IgD-negative memory B cell (primary cell): ENCODE measurements around the gene DGKD. TPM values are rescaled to one million over a fixed set of nuclear protein-coding genes. Genes with fewer than 3 reads are reported as not detected.

Experiments used
- H3K27ac Mint-ChIP-seq, 3 donors: one replicate each; pipeline ENCODE4 v1.8.0; 2020 to 2022; ENCODE audit warnings: mild to moderate bottlenecking in 3 of 3, mixed read lengths in 3 of 3, moderate library complexity in 1 of 3
- H3K27me3 Mint-ChIP-seq: one replicate; pipeline ENCODE4 v1.8.0; 2021; ENCODE audit warnings: mixed read lengths
- H3K36me3 Mint-ChIP-seq: one replicate; pipeline ENCODE4 v1.8.0; 2020; ENCODE audit warnings: mild to moderate bottlenecking, mixed read lengths
- H3K4me1 Mint-ChIP-seq, 3 donors: one replicate each; pipeline ENCODE4 v1.8.0; 2020 to 2022; ENCODE audit warnings: mixed read lengths in 3 of 3, mild to moderate bottlenecking in 1 of 3
- H3K4me3 Mint-ChIP-seq, 4 donors: one replicate each; pipeline ENCODE4 v1.8.0; 2020 to 2022; ENCODE audit warnings: mild to moderate bottlenecking in 4 of 4, mixed read lengths in 4 of 4, moderate library complexity in 3 of 4
- H3K9me3 Mint-ChIP-seq, 3 donors: one replicate each; pipeline ENCODE4 v1.8.0; 2020 to 2021; ENCODE audit warnings: mixed read lengths in 3 of 3, mild to moderate bottlenecking in 1 of 3
- polyA plus RNA-seq: library from polyadenylated mRNA; unstranded; fragments of 300-500 nt; fragmentation: Illumina TruSeq; gene quantifications from one replicate; pipeline ENCODE4 v1.2.3, GENCODE V29; 2021

The DGKD gene
- polyA plus RNA-seq, 1 donor from 2014 or later, result 44.9 TPM

DNA sequence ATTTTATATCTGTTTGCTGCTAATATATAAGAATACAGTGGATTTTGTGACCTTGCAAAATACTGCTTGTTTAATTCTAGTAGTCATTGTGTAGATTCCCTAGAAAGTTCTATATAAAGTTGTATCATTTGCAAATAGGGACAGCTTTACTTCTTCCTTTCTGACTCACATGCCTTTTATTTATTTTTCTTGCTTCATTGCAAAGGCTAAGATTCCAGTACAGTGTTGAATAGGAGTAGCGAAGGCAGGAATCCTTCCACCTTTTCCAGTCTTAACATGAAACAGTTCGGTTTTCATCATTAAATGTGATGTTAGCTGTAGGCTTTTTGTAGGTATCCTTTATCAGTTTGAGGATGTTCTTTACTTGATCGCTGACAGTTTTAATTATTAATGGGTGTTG is 58.1 kb downstream of the DGKD start:
- H3K27me3 Mint-ChIP-seq, result no peaks in the 10 kb centered on the region
- H3K27ac Mint-ChIP-seq, result no peak overlapping the region
- no peaks in the 10 kb centered on the region for H3K9me3 Mint-ChIP-seq
- H3K4me1 Mint-ChIP-seq, result peaks cover 45 to 61% (median 55%) of the 10 kb centered on the region in 3 donors
- no peak overlapping the region for H3K4me3 Mint-ChIP-seq
- peaks cover 13% of the 10 kb centered on the region for H3K36me3 Mint-ChIP-seq

DNA sequence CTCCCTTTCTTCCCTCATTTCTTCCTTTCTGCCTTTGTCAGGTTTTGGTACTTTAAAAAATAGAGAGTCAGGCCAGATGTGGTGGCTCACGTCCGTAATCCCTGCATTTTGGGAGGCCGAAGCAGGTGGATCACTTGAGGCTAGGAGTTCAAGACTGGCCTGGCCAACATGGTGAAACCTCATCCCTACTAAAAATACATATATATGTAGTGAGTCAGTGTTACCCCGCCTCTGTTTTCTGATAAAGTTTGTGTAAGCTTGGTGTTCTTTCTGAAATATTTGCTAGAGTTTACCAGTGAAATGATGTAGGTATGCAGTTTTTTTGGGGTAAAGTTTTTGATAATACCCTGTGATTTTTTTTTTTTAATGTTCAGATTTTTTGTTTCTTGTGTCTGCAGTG is 58.8 kb downstream of the DGKD start:
- H3K4me1 Mint-ChIP-seq, result peaks cover 52 to 65% (median 61%) of the 10 kb centered on the region in 3 donors
- H3K4me3 Mint-ChIP-seq, result peak overlapping the region in 1 of 4 donors; percentile 72
- H3K9me3 Mint-ChIP-seq, result no peaks in the 10 kb centered on the region
- H3K27me3 Mint-ChIP-seq, result no peaks in the 10 kb centered on the region
- peak overlapping the region in 1 of 3 donors; percentile 82 for H3K27ac Mint-ChIP-seq
- H3K36me3 Mint-ChIP-seq, result peaks cover 13% of the 10 kb centered on the region

DNA sequence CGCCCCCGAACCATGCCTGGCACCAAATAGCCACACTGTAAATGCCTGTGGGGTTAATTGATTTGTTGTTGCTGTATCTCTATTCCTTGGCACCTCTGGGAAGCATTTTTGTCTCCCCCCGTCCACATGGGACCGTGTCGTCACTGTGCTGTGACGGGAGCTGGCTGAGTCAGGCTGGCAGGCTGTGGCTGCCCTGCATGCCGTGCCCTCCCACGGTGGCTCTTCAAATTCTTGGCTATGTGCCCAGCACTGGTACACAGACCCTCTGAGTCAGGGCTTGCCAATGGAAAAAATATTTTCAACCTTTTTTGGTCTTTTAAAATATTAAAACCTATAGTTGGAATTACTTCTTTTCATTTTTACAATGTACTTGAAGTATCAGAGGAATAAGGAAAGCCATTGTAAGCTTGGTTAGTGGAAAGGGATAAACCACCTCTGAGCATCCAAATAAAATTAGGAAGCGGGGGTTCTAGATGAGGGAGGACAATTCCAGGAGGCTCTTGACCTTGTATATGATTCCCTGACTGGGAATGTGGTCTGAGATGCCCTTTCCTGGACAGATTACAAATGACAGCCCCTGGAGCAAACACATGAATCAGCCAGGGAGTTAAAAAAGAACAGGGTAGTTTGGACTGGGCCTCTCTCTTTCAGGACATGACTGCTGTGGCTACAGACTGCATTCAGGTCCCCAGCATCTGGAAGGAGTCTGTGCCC is 59.4 kb downstream of the DGKD start:
- Mint-ChIP-seq H3K9me3 (no peaks in the 10 kb centered on the region), H3K27ac (peak overlapping the region in 1 of 3 donors; percentile 82), H3K4me3 (no peak overlapping the region), H3K36me3 (peaks cover 10% of the 10 kb centered on the region), H3K27me3 (no peaks in the 10 kb centered on the region), H3K4me1 (peaks cover 52 to 64% (median 61%) of the 10 kb centered on the region in 3 donors)

DNA sequence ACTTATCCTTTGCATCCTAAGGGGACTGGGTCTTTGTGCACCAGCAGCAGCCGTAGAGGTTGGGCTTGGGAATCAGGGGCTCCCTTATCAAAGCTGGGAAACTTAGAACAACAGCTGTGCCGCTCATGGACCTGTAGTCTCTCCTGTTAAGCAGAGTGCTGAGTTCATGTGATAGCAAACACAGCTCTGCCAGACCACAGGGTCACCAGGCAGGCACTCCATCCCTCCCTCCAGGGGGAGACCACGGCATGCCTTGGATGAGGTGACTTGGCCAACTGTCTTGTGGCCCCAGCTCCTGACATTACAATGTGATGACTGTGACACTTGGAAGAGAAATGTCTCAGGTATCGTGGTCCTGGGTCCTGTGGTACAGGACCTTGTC is 60.0 kb downstream of the DGKD start:
- no peaks in the 10 kb centered on the region for H3K9me3 Mint-ChIP-seq
- peak overlapping the region in 2 of 4 donors; percentile 40 to 48 for H3K4me3 Mint-ChIP-seq
- no peak overlapping the region for H3K27ac Mint-ChIP-seq
- peaks cover 6% of the 10 kb centered on the region for H3K36me3 Mint-ChIP-seq
- H3K4me1 Mint-ChIP-seq, result peaks cover 51 to 63% (median 60%) of the 10 kb centered on the region in 3 donors
- no peaks in the 10 kb centered on the region for H3K27me3 Mint-ChIP-seq

DNA sequence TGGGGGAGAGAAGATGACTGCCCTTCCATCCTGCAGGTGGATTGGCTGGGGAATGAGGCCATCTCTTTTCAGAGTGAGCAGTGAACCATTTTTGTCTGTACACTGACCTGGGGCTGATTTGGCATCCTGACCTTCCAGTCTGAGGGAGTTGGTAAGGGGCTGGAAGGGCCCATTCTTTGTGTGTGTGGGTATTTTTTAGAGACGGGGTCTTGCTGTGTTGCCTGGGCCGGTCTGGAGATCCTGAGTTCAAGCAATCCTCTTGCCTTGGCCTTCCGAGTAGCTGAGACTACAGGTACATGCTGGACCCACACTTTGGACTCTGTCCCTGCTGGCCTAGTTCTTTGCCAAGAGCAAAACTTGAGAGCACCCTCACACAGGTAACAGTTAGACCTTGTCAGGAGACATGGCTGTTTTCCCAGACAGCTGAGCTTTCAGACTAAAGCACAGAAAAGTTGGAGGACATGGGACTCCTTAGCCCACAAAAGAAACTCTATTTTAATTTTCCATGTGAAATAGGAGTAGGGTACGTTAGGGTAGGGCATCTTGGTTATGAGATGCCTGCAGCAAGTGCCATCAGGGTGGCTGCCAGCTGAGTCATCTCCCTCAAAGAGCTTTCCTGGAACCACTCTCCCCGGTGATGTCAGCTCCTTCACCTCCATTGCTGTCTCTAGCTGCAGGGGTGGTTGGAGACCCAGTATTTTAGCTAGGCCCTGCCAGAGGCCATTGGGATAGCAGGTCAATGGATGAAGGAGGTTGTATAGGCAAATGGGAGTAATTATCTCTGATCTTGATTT is 60.7 kb downstream of the DGKD start:
- Mint-ChIP-seq H3K27ac (peak overlapping the region in 1 of 3 donors; percentile 3), H3K36me3 (peaks cover 6% of the 10 kb centered on the region), H3K27me3 (no peaks in the 10 kb centered on the region), H3K4me1 (peaks cover 51 to 63% (median 61%) of the 10 kb centered on the region in 3 donors), H3K4me3 (peak overlapping the region; percentile 40 to 83 (median 60)), H3K9me3 (no peaks in the 10 kb centered on the region)

DNA sequence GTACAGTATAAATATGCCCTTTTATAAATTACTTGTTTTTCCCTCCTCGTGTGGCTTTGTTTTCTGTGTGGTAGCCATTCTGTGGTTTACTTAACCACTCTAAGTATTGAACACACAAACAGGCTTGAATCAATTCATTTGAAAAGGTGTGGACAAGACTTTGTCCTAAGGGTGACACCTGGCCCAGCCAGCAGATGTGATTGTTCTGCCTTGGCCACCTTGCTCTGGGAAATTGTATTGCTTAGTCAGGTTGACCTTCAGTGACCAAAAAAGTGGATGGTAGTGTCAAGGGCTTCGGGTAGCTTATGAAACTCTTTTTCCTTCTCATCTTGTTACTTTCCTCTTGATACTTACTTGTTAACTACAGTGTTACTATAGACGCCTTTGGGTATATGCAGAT is 61.9 kb downstream of the DGKD start:
- Mint-ChIP-seq H3K4me1 (peaks cover 55 to 64% (median 62%) of the 10 kb centered on the region in 3 donors), H3K27ac (peak overlapping the region in 2 of 3 donors; percentile 93 to 99), H3K9me3 (no peaks in the 10 kb centered on the region), H3K4me3 (peak overlapping the region in 3 of 4 donors; percentile 77 to 96 (median 86)), H3K36me3 (peaks cover 6% of the 10 kb centered on the region), H3K27me3 (no peaks in the 10 kb centered on the region)

DNA sequence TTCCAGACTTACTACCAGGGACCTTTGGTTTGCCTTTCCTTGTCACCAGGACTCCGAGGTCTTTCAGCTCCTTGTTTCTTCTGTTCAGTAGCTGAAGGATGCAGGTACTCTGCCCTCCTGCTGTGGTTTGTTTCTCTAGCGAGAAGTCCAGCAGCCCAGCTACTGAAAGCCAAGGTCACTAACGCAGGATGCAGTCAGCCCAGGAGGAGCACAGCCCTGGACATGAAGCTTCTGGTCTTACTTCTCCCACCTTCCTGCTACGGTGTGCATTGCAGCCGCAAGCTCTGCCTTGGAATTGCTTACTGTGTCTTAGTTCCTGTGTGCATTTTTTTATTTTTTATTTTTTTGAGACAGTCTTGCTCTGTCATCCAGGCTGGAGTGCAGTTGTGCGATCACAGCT is 62.4 kb downstream of the DGKD start:
- Mint-ChIP-seq H3K36me3 (peaks cover 2% of the 10 kb centered on the region), H3K27me3 (no peaks in the 10 kb centered on the region), H3K9me3 (no peaks in the 10 kb centered on the region), H3K27ac (peak overlapping the region in 2 of 3 donors; percentile 93 to 99), H3K4me3 (peak overlapping the region; percentile 60 to 96 (median 90)), H3K4me1 (peaks cover 60 to 65% (median 62%) of the 10 kb centered on the region in 3 donors)

DNA sequence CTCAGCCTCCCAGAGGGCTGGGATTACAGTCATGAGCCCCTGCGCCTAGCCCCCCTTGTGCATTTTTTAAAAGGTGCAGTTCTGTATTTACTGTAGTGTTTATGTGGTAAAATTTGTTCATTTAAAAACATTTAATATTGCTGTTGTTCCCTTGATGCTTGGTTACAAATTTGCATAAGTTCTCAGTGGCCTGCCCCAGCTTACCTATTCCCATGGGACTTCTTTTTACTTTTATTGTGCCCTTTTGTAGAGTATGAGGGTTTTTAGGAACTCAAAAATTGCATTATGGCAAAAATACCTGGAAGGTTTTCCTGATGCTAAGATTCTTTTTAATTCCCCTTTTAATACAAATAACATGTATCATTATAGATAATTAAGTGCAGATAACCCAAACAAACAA is 63.0 kb downstream of the DGKD start:
- Mint-ChIP-seq H3K27ac (peak overlapping the region; percentile 87 to 99 (median 93)), H3K27me3 (no peaks in the 10 kb centered on the region), H3K36me3 (peaks cover 6% of the 10 kb centered on the region), H3K4me1 (peaks cover 66 to 71% (median 66%) of the 10 kb centered on the region in 3 donors), H3K9me3 (no peaks in the 10 kb centered on the region), H3K4me3 (peak overlapping the region; percentile 60 to 96 (median 90))

DNA sequence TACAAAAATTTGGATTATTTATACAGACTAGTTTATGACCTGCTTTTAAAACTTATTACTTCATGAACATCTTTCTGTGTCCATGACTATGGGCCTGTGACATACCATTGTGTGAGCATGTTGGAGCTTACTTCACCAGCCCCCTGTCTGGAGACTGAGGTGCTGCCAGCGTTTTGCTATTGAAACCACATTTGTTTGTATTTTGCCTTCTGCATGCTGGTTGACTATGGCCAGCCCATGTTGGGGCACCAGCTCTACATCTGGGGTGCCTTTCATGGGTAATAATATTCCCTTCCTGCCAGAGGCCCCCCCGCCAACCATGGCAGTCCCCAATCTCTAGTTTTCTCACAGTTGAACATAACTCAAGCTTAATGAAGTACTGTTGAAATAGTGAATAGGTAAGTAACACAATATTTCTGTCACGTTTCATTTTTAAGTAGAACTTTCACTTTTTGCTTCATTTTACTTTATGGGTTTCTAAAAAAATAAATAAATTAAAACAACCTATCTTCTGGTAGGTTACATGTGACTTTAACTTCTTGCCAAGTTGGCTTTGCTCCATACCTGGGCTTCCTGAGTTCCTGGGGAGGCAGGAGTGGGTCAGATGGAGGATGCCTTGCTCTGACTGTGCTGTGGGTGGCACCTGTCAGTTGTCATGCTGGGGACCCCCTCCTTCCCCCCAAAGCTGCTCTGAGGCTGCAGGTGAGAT is 63.9 kb downstream of the DGKD start:
- H3K9me3 Mint-ChIP-seq, result no peaks in the 10 kb centered on the region
- H3K4me1 Mint-ChIP-seq, result peaks cover 67 to 78% (median 76%) of the 10 kb centered on the region in 3 donors
- H3K27me3 Mint-ChIP-seq, result no peaks in the 10 kb centered on the region
- H3K4me3 Mint-ChIP-seq, result peak overlapping the region; percentile 86 to 96 (median 95)
- H3K36me3 Mint-ChIP-seq, result peaks cover 4% of the 10 kb centered on the region
- peak overlapping the region; percentile 87 to 99 (median 93) for H3K27ac Mint-ChIP-seq

DNA sequence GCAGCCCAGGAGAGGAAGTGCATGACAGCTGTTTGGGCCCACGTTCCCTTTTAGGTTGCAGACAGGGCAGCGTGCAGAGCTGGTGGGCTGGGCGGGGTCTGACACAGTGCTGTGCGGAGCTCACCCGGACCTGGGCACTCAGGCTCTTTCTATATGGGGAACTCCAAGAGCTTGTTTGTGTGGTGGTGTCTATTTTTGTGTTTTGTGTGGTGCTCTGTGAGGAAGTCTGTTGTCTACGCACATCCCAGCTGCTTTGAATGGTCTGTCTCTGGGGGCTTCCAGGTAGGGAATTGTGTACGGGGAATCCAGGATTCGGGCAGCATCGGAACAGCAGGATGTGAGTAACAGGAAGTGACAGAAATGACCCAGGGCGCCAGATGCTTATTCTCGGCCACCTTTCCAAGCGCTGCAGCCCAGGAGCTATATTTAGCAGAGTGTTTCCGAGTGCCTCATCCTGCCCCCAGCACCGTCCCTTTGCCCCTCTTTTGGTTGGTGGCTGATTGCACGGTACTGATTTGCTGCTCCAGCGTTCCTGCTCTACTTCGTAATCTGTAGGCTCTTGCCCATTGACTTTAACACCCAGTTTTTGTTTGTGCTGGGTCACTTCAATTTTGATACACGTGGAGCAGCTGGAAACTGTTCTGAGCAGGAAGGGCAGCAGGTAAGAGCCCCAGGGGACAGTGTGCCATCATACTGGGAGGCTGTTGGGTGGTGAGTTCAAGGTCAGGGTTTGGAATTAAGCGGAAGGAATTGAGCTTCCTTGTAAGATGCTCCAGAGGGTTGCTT is 64.7 kb downstream of the DGKD start:
- peak overlapping the region; percentile 87 to 99 (median 93) for H3K27ac Mint-ChIP-seq
- peaks cover 7% of the 10 kb centered on the region for H3K36me3 Mint-ChIP-seq
- H3K27me3 Mint-ChIP-seq, result no peaks in the 10 kb centered on the region
- peaks cover 67 to 84% (median 81%) of the 10 kb centered on the region in 3 donors for H3K4me1 Mint-ChIP-seq
- H3K4me3 Mint-ChIP-seq, result peak overlapping the region; percentile 86 to 96 (median 95)
- no peaks in the 10 kb centered on the region for H3K9me3 Mint-ChIP-seq

DNA sequence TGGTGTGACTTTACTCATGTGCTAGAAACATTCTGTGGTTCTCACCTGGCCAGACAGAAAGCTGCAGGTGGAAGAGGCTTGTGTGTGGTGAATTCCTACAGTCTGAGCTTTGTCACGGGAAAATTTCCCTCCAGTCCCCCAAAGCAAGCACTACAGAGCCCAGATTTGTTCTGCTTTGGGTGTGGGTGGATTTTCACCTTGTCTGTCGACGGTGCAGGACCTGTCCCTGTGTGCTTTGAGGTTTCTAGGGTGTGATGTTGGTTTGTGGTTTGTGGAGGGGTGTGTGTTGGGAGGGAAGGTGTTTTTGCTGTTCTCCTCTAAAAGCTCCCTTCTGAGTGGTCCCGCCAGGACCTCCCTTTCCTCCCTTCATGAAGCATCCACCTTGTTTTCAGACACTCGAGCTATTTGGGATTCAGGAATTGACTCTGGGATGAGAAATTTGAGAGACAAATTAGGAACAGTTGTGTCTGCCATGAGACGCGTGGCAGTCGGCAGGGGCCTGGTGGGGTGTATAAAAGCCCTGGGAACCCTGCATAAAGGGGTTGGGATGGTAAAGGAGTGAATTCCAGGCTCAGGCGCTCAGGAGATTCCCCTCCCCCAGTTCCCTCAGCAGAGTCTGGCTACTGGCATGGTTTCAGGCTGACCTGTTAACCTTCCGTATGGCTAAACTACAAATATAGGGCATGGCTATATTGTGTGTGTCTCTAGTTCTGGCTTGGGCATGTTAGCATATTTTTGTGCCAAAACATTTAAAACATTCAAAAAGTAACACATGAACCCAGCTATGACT is 65.5 kb downstream of the DGKD start:
- Mint-ChIP-seq H3K27ac (peak overlapping the region; percentile 87 to 99 (median 93)), H3K36me3 (peaks cover 11% of the 10 kb centered on the region), H3K4me3 (peak overlapping the region; percentile 86 to 96 (median 95)), H3K4me1 (peaks cover 62 to 88% (median 80%) of the 10 kb centered on the region in 3 donors), H3K9me3 (no peaks in the 10 kb centered on the region), H3K27me3 (no peaks in the 10 kb centered on the region)

DNA sequence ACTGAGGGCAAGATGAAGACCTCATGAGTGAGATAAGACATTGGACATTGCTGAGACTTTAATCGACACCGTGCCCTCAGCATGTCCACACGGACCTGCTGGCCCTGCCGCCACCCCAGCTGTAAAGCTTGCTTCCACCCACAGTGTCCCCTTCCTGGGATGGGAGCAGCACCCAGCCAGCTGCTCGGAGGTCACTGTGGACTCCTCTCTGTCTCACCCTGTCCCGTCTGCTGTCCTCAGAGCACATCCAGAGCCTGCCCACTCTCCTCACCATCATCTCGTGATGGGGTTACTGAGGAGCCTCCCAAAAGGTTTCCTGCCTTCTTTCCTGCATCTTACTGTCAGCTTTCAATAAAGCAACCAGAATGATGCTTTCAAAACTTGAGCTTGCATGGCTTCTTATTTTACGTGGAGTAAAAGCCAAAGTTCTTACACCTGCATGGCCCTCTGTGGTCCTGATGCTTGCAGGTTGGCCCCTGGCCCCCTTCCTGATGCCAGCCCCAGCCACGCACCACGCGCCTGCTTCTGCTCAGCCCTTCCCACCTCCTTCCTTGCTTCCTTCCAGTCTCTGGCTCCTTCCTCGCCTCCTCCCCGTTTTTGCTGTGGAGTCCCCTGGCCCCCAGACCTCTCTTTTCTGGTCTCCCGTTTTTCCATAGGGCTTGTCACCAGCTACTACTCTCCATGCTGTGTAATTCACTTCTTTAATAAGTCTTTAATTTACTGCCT is 67.0 kb downstream of the DGKD start:
- Mint-ChIP-seq H3K9me3 (no peaks in the 10 kb centered on the region), H3K27ac (peak overlapping the region; percentile 87 to 98 (median 96)), H3K4me1 (peaks cover 67 to 85% (median 76%) of the 10 kb centered on the region in 3 donors), H3K4me3 (peak overlapping the region; percentile 86 to 96 (median 95)), H3K27me3 (no peaks in the 10 kb centered on the region), H3K36me3 (peaks cover 15% of the 10 kb centered on the region)

DNA sequence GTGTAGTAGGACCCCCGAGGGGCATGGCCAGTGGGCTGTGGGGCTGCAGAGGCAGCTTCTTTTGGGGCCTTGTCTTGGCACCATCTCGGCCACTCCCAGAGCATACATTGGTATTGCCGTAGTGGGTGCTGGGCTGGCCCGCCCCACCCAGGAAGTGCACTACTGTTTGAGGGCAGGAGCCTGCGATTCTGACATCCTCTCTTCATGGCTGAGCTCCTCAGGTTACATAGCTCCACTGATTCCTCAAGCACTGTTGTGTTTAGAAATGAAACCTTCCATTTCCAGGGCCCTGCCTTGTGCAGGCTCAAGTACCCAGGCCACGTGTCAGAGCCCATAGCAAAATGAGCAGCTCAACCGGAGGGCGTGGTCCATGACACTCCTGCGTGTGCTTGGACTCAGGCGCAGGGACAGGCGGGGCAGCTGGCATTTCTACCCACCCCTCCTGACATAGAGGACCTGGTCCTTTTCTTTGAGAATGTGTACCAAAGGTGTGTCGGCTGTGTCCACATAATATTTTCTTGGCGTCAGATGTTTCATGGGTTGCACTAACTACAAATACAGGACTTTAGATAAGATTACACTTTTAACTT is 67.9 kb downstream of the DGKD start:
- peaks cover 21% of the 10 kb centered on the region for H3K36me3 Mint-ChIP-seq
- H3K4me1 Mint-ChIP-seq, result peaks cover 69 to 85% (median 73%) of the 10 kb centered on the region in 3 donors
- H3K4me3 Mint-ChIP-seq, result peak overlapping the region; percentile 86 to 95 (median 95)
- H3K27me3 Mint-ChIP-seq, result no peaks in the 10 kb centered on the region
- no peaks in the 10 kb centered on the region for H3K9me3 Mint-ChIP-seq
- peak overlapping the region; percentile 87 to 98 (median 96) for H3K27ac Mint-ChIP-seq
